ENCODE results near the gene ADORA2A.

GRCh38 chr22:24460418-24461089, 33.2 kb downstream of the ADORA2A start:
- TF ChIP-seq CTCF (IDR thresholded peaks at IDR 0.05) (no peak), POLR2A (IDR thresholded peaks at IDR 0.05) (no peak)
